Natural killer cell (primary cell): ENCODE measurements around the gene BASP1. TPM values are rescaled to one million over a fixed set of nuclear protein-coding genes. Genes with fewer than 3 reads are reported as not detected.

Experiments used
- ATAC-seq, 3 donors: fragments of 150-1000 bp in 2 of 3; fragments of 200-7000 bp in 1 of 3; cut with Tn5 transposase; 1 replicate in 1 of 3; 2 replicates in 2 of 3; pipeline ENCODE4 v1.10.0; 2021; ENCODE audit warnings: mild to moderate bottlenecking in 2 of 3, moderate library complexity in 2 of 3
- DNase-seq, 2 donors: peaks; one replicate each; pipeline versions ENCODE4 v3.0.0 to v3.0.0-alpha.2; 2013 to 2021; ENCODE audit warnings: mixed read lengths in 1 of 2
- H3K27ac ChIP-seq: one replicate; pipeline ENCODE4 v1.5.1; 2013; ENCODE audit warnings: mild to moderate bottlenecking, low read length
- H3K27me3 ChIP-seq: one replicate; pipeline ENCODE4 v1.6.1; 2013; ENCODE audit warnings: low read length; ENCODE audit not compliant: control insufficient read depth, insufficient read depth
- H3K36me3 ChIP-seq: one replicate; pipeline ENCODE4 v1.6.1; 2013; ENCODE audit warnings: low read length; ENCODE audit not compliant: control insufficient read depth, insufficient read depth
- H3K4me1 ChIP-seq: one replicate; pipeline ENCODE4 v1.6.1; 2013; ENCODE audit warnings: low read length; ENCODE audit not compliant: control insufficient read depth, insufficient read depth
- H3K4me3 ChIP-seq: one replicate; pipeline ENCODE4 v1.5.1; 2013; ENCODE audit warnings: low read length
- H3K9me3 ChIP-seq: one replicate; pipeline ENCODE4 v1.6.1; 2013; ENCODE audit warnings: low read length; ENCODE audit not compliant: control insufficient read depth, insufficient read depth
- H3K27ac Mint-ChIP-seq, 2 donors: one replicate each; pipeline ENCODE4 v1.8.0; 2022; ENCODE audit warnings: mild to moderate bottlenecking in 2 of 2, mixed read lengths in 2 of 2, moderate library complexity in 1 of 2
- H3K27me3 Mint-ChIP-seq, 2 donors: one replicate each; pipeline ENCODE4 v1.8.0; 2022; ENCODE audit warnings: low read depth in 2 of 2, mixed read lengths in 2 of 2
- H3K36me3 Mint-ChIP-seq: one replicate; pipeline ENCODE4 v1.8.0; 2022; ENCODE audit warnings: mixed read lengths
- H3K4me1 Mint-ChIP-seq, 2 donors: one replicate each; pipeline ENCODE4 v1.8.0; 2022; ENCODE audit warnings: mixed read lengths in 2 of 2
- H3K4me3 Mint-ChIP-seq: one replicate; pipeline ENCODE4 v1.8.0; 2022; ENCODE audit warnings: mild to moderate bottlenecking, moderate library complexity, mixed read lengths
- H3K9me3 Mint-ChIP-seq, 2 donors: one replicate each; pipeline ENCODE4 v1.8.0; 2022; ENCODE audit warnings: mixed read lengths in 2 of 2
- WGBS: methylation state at CpG from one replicate; pipeline ENCODE4 v1.1.7; 2013; ENCODE audit warnings: missing lambda C conversion rate; ENCODE audit not compliant: insufficient coverage; 5-methylcytosine and 5-hydroxymethylcytosine counted together
- intact Hi-C: fragments of 100-400 bp; cut with micrococcal nuclease; formaldehyde crosslinking; loops from one replicate; pipeline ENCODE4 v1.14.2; 2022
- total RNA-seq, 4 donors: library from RNA; stranded (reverse); fragments of 120-200 nt in 1 of 4; gene quantifications; one replicate each; pipeline versions ENCODE4 v1.2.3 to v1.2.4, GENCODE V29; 2013 to 2022
- TF ChIP-seq, protein P1 (sequence below): fragments of 200-600 bp; IDR thresholded peaks from one replicate; pipeline ENCODE4 v1.8.0; 2022; ENCODE audit warnings: antibody characterized with exemption

Gene BASP1
- total RNA-seq, 3 donors from 2014 or later (not counting 1 experiment from before 2014, with no cell fraction given), result 1.3 to 10.7 (median 2.5) TPM

DNA sequence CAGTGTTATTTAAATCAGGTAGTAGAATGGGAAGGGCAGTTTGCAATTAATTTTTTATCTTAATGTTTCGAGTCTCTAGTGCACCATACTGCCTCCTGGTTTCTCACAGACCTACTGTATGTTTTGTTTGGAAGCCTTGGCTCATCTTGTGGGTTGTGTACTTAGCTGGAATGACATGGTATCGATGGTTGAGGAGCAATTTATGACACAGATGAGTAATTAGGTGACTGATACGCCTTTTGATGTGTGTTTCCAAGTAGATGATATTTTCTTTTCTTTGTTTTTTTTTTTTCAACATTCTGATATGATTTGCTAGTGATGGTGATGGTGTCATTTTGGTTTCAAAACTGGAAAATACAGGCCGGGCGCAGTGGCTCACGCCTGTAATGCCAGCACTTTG is 16.1 kb downstream of the BASP1 start:
- TF ChIP-seq, protein P1, sequence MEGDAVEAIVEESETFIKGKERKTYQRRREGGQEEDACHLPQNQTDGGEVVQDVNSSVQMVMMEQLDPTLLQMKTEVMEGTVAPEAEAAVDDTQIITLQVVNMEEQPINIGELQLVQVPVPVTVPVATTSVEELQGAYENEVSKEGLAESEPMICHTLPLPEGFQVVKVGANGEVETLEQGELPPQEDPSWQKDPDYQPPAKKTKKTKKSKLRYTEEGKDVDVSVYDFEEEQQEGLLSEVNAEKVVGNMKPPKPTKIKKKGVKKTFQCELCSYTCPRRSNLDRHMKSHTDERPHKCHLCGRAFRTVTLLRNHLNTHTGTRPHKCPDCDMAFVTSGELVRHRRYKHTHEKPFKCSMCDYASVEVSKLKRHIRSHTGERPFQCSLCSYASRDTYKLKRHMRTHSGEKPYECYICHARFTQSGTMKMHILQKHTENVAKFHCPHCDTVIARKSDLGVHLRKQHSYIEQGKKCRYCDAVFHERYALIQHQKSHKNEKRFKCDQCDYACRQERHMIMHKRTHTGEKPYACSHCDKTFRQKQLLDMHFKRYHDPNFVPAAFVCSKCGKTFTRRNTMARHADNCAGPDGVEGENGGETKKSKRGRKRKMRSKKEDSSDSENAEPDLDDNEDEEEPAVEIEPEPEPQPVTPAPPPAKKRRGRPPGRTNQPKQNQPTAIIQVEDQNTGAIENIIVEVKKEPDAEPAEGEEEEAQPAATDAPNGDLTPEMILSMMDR, result no peak
- Mint-ChIP-seq H3K9me3 (peaks cover 2 to 4% of the 10 kb centered on the region in 2 donors), H3K27ac (no peak overlapping the region), H3K27me3 (no peaks in the 10 kb centered on the region), H3K4me1 (no peaks in the 10 kb centered on the region), H3K4me3 (no peak overlapping the region), H3K36me3 (no peaks in the 10 kb centered on the region)
- H3K9me3 ChIP-seq, result no peaks in the 10 kb centered on the region
- H3K4me3 ChIP-seq, result no peak overlapping the region
- no peak overlapping the region for H3K27ac ChIP-seq
- no peaks in the 10 kb centered on the region for H3K27me3 ChIP-seq
- H3K36me3 ChIP-seq, result no peaks in the 10 kb centered on the region
- intact Hi-C loops, result no loop called here
- 74% methylated on average over 6 of the region's 6 CpGs for WGBS
- ATAC-seq, result no peak
- DNase-seq, result no peak
- H3K4me1 ChIP-seq, result no peaks in the 10 kb centered on the region

DNA sequence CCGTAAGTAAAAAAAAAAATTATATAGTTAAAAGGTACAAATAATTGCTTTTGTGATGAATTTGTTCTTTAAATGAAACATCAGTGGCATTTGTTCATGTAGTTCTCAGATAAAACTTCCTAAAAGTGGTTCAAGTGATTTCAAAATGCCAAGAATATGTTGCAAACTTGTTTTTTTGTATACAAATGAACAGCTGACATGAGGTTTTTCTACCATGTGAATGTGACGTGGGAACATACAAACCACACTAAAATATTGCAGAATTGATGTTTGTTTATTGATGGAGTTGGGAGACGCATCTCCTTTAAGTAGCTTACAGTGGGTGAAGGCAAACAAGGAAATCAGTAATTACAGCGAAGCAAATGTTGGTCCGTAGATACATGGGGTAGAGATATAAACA is 16.9 kb downstream of the BASP1 start:
- Mint-ChIP-seq H3K4me3 (no peak overlapping the region), H3K4me1 (no peaks in the 10 kb centered on the region), H3K27ac (no peak overlapping the region), H3K36me3 (no peaks in the 10 kb centered on the region), H3K9me3 (peaks cover 0 to 2% of the 10 kb centered on the region in 2 donors), H3K27me3 (no peaks in the 10 kb centered on the region)
- DNase-seq (no peak), ATAC-seq (no peak)
- H3K27ac ChIP-seq, result no peak overlapping the region
- intact Hi-C loops, result no loop called here
- no peaks in the 10 kb centered on the region for H3K27me3 ChIP-seq
- 90% methylated on average over 2 of the region's 5 CpGs for WGBS
- TF ChIP-seq, protein P1, result no peak
- H3K9me3 ChIP-seq, result no peaks in the 10 kb centered on the region
- no peaks in the 10 kb centered on the region for H3K36me3 ChIP-seq
- no peak overlapping the region for H3K4me3 ChIP-seq
- no peaks in the 10 kb centered on the region for H3K4me1 ChIP-seq

DNA sequence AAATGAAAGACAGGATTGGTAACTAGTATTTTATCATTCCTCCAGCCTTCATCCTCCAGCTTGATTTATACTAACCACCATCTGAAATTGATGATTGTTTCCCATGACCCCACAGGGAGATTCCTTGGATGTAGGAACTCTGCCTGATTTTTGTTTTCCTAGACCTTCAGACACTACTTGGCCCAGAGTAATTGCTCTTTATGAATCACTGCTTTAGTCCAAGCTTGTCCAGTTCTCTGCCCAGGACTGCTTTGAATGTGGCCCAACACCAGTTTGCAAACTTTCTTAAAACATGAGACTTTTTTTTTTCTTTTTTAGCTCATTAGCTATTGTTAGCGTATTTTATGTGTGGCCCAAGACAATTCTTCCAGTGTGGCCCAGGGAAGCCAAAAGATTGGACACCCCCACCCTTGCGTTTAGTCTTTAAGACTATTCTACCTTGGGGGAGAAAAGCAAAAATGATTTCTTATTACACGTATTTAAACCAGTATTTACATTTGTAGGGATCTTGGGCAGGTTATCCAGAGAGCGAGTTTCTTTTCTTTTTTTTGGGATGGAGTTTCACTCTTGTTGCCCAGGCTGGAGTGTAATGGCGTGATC is 18.4 kb downstream of the BASP1 start:
- peaks cover 0 to 2% of the 10 kb centered on the region in 2 donors for H3K9me3 Mint-ChIP-seq

More for the DNA sequence above, 18.4 kb downstream of the BASP1 start:
- no peak overlapping the region for H3K4me3 ChIP-seq
- no peak overlapping the region for H3K4me3 Mint-ChIP-seq
- H3K27me3 Mint-ChIP-seq, result no peaks in the 10 kb centered on the region
- no peaks in the 10 kb centered on the region for H3K27me3 ChIP-seq
- no peaks in the 10 kb centered on the region for H3K36me3 Mint-ChIP-seq
- DNase-seq (no peak), ATAC-seq (no peak)
- H3K36me3 ChIP-seq, result no peaks in the 10 kb centered on the region
- intact Hi-C loops, result no loop called here
- 94% methylated on average over 5 of the region's 5 CpGs for WGBS
- no peak overlapping the region for H3K27ac ChIP-seq
- TF ChIP-seq, protein P1, result no peak
- no peaks in the 10 kb centered on the region for H3K9me3 ChIP-seq
- H3K4me1 ChIP-seq, result no peaks in the 10 kb centered on the region
- H3K27ac Mint-ChIP-seq, result no peak overlapping the region
- H3K4me1 Mint-ChIP-seq, result no peaks in the 10 kb centered on the region
